HG02759 (cell line): Measurements from ENCODE around the gene S100A11.

ENCODE experiments used
- ATAC-seq: cut with Tn5 transposase; IDR thresholded peaks from one replicate; pipeline ENCODE4 v1.9.1; 2021; ENCODE audit warnings: mild to moderate bottlenecking, moderate library complexity; ENCODE audit not compliant: unreplicated experiment

Gene S100A11

GRCh38 chr1:152003846-152004442 lies 32.9 kb downstream of the S100A11 start:
- ATAC-seq = no peak

- ATAC-seq = no peak
Measured at GRCh38 chr1:152002960-152003359, 33.8 kb downstream of the S100A11 start.

GRCh38 chr1:152001631-152002584 lies 34.9 kb downstream of the S100A11 start:
- ATAC-seq = no peak

DNA sequence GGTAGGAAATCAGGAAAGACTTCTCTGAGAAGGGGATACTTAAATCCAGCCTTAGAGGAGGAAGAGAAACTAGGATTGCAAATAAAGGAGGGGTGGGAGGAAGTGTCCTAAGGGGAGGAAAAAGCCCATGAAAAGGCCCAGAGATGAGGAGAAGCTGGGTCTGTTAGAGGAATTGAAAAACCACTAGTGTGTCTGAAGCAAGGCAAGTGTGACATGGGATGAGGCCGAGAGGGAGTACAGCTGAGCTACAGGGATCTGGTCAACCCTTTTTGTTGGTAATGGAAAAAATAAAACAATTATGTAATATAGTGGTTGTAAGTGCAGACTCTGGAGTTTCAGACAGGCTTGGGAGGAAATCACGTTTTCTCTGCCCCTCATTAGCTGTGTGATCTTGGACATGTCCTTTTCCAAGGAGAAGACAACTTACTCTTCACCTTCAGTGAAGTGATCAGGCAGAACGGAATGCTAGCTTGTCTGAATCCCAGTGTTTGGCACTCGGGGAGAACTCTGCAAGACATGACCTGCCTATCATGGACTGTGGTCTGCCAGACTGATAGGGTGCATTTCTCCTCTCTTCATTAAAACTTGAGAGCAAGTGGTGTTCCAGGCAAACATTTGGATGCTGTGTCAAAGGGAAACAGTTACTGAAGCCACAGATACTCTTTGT lies 35.7 kb downstream of the S100A11 start:
- no peak for ATAC-seq

- ATAC-seq = no peak
Measured at GRCh38 chr1:151998611-151999362, 38.0 kb downstream of the S100A11 start.

DNA sequence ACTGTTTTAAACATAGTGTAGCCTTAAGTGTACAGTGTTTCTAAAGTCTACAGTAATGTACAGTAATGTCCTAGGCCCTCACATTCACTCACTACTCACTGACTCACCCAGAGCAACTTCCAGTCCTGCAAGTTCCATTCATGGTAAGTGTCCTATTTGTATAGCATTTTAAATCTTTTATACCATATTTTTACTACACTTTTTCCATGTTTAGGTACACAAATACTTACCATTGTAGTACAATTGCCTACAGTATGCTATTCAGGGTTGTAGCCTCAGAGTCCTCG lies 39.6 kb downstream of the S100A11 start:
- ATAC-seq = no peak

DNA sequence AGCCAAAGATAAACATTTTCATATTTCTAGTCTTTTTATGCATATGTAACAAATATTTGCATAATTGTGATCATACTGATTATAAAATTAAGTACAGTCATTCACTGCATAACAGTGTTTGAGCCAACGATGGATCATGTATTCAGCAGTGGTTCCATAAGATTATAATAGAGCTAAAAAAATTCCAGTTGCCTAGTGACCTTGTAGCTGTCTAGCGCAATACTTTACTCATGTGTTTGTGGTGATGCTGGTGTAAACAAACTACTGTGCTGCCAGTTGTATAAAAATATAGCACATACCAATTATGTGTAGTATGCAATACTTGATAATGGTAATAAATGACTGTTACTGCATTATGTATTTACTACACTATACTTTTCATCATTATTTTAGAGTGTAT lies 41.0 kb downstream of the S100A11 start:
- ATAC-seq = no peak

DNA sequence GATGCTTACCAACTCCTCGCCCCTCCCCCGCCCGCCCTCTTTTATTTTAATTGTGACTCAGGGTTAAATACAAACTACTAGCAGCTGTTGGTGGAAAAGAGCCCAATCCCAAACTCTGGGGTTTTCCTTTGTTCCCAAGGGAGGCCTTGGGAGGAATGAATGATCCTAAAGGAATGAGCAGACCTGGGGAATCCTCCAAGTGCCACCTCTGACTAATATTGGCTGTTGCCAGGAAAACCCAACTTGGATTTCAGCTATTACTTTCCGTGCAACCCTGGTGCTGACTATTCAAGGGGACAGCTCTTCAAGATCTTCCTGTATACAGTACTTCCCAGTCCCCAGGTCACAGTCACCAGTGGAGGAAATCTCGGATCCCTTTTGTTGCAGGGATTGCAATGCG lies 41.8 kb downstream of the S100A11 start:
- no peak for ATAC-seq

- peak; percentile 33 for ATAC-seq
Measured at GRCh38 chr1:151993734-151994496, 42.9 kb downstream of the S100A11 start, which contains the start of gene S100A10. S100A10 (minus strand) TSS chr1:151993859; CDS start chr1:151986230, 7,629 bp downstream.

DNA sequence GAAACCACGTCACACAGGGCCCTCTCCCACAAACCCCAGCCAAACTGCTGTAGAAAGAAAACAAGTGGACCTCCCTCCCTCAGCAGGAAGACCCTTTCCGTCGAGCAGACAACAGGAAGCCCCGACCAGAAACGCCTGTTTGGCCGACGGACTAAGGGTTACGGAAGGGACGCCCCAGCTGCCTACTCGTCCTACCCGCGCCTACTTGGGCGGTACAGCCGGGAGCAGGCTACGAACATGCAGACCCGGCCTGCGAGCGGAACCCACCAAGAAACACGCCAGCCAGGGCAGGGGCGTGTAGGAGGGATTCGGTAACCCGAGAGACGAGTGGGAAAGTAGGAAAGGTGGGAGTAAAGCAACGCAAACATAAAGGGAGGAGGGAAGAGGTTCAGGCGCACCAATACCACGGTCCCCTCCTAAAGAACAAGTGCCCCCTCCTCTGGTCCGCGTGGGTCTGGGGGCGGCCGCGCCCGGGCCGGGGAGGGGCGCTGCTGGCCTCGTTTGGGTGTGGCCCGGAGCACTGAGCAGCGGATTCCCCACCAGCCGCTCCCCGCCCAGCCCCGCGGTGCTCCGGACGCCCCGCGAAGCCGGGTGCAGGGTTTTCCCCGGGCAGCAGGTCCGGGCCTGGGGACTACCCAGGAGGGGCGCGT lies 43.6 kb downstream of the S100A11 start:
- ATAC-seq = peak; percentile 37

DNA sequence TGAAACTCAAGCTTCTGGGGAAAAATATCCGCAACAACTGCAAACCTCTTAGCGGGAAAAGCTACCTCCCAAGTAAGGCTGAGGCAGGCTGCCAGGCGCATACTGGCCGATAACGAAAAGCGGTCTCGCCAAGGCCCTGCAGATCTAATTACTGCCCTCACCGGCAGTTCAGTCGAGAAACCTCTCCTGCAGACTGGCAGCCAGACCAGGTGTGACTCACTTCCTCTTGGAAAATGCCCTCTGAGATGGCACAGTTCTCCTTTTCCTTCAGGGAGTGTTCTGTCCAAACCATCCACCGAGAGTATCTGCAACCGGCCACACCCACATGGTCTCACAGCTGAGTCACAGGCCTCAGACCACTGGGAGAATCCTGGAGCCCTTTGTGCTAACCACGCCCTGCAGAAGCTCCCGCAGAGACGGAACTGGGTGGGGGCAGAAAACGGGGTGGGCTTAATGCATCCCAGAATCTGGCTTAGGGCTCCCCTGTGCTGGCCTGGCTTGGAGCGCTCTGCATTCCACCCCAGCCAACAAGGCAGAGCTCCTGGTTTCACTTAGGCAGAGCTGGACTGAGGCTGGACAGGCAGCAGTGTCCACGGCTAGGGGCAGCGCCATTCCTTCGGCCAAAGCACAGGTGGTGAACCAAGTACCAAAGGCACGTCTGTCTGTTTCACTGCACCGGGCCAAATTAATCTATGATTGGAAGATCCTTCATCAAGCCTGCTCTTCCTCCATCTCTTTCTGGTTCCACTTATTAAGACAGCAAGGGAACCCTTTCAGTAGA lies 44.3 kb downstream of the S100A11 start:
- ATAC-seq = no peak

GRCh38 chr1:151991663-151992302 lies 45.0 kb downstream of the S100A11 start:
- no peak for ATAC-seq

DNA sequence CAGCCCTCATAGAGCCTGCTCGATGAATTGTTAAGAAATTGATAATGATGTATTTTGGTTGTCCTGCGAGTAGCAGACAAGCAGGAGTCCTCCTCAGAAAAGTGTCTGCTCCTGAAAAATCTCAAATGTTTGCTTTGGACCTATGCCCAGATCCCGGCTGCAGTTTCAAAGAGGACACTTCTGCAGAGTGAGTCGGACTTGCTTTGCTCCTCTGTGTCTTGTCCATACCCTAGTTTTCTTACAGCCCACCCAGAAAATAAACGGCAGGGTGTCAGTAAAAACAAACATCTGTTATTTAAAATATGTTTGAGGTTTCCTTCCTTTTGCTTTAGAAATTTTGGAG lies 46.0 kb downstream of the S100A11 start:
- no peak for ATAC-seq

DNA sequence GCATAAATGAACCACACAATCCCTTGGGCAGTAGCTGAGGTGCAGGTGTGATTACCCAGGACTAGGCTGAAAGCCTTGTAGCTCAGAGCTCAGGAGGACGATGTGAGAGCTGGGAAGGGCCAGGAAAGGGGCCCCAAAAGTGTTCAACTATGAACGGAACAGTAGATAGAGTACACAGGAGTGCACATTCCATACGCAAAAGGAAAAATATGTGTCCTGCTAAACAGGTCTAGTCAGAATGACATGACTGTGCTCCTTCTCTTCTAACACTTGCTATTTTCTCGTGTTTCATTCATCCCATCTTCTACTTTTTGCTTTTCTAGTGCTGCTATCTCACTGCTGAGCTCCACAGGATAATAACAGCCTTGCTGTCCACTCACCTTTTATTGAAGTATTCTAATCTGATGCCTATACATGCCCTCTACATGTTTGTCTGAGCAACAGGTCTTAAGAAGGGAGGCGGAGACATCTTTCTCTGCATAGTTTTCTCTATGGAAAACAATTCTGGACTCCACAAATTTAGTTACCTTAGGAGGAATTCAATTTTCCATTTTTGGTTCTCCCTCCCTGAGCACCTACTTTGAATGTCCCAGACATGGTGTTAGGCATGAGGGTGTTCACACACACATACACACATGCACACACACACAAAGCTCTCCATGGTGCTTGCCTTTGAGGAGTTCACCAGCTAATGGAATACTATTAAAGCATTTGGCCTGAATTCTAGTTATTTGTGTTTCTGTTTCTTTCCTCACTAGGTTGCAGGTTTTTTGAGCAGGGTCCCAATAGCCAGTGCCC lies 46.5 kb downstream of the S100A11 start:
- no peak for ATAC-seq

- no peak for ATAC-seq
Measured at GRCh38 chr1:151989211-151989862, 47.5 kb downstream of the S100A11 start.

DNA sequence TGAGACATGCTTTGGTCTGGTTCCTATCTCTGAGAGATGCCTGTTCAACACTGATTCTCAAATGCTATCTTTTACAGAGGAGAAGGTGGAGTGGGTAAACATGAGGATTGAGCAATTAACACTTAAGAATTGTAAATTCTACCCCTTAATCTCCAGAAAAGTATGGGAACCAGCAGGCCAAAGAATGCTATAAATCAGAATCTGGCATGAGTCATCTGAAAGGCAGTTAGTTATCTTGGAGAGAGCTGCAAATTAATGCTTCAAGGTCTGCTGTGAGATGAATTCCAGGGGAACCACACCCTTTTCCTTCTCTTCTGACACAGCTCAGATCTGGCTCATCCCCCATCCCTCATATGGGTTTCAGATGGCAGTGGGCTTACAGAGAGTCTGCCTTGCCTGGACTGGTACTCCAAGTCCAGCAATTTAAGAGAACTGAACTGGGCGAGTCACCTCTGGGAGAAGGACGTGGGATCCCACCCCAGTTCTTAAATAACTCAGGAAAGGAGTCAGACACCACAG lies 48.3 kb downstream of the S100A11 start:
- ATAC-seq = no peak

GRCh38 chr1:151986501-151987190 lies 50.2 kb downstream of the S100A11 start:
- no peak for ATAC-seq
